GM21423 (cell line): ENCODE data around the gene NEK10.
"Not testable (repeated sequence)": the region's sequence is repeated elsewhere in the genome, so short reads cannot be mapped to it uniquely, and the experiment has no call there.

Experiments used
- ATAC-seq: cut with Tn5 transposase; IDR thresholded peaks from one replicate; pipeline ENCODE4 v1.9.1; 2021; ENCODE audit warnings: mild to moderate bottlenecking, moderate library complexity; ENCODE audit not compliant: unreplicated experiment

Gene NEK10

GRCh38 chr3:27317096-27317495 is 52.1 kb downstream of the NEK10 start:
- no peak for ATAC-seq

GRCh38 chr3:27315003-27315402 is 54.2 kb downstream of the NEK10 start:
- ATAC-seq: no peak

DNA sequence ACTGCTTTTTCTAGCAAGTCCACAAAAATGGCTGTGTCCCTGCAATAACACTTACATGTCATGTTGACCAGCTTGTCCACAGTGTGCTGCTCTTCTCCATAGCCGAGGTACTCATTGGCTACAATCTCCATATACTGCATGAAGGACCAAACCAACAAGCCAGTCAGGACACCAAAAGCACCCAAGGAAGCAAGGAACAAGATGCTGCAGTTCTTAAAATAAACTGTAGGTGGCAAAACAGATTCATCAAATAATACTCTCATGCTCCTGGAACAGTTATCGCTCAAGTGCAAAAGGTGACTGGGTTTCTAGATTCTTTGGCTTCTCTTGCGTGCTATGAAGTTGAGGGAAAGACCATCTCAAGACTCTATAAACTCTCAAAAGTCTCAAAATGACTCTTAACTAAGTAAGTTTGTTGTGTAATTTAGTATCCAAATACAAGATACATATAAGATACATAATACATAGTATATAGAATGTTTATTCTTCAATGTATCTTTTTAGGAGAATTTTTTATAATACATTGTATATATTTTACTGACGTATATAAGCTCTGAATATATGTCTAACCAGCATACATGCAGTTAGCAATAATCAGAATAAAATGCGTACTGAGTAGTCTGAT is 57.0 kb downstream of the NEK10 start:
- peak; percentile 92 for ATAC-seq

GRCh38 chr3:27311400-27311799 is 57.8 kb downstream of the NEK10 start:
- no peak for ATAC-seq

- no peak for ATAC-seq
These were observed 58.5 kb downstream of the NEK10 start for GRCh38 chr3:27310688-27311087.

- no peak for ATAC-seq
These were observed 61.6 kb downstream of the NEK10 start for GRCh38 chr3:27307566-27307965.

DNA sequence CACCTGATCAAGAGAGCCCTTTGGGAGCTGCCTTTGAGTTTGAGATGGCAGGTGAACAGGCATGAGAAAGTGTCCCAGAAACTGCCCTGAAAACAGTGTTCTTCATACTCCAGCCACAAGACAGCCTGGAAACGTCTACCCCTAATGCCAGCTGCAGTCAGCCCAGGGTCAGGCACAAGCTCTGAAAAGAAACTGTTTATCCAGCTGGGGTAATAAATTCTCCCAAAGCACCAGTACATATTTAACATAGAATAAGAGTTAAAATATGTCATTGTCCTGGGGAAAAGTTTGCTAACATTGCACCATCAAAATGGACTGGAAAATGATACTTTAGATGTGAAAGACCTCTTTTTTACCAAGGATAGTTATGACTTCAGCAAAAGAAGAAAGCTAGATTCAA is 66.3 kb downstream of the NEK10 start:
- ATAC-seq: no peak

GRCh38 chr3:27298981-27299380 is 70.2 kb downstream of the NEK10 start:
- ATAC-seq: not testable (repeated sequence)

GRCh38 chr3:27293939-27294338 is 75.2 kb downstream of the NEK10 start:
- no peak for ATAC-seq

- no peak for ATAC-seq
These were observed 78.4 kb downstream of the NEK10 start for GRCh38 chr3:27290760-27291159.

DNA sequence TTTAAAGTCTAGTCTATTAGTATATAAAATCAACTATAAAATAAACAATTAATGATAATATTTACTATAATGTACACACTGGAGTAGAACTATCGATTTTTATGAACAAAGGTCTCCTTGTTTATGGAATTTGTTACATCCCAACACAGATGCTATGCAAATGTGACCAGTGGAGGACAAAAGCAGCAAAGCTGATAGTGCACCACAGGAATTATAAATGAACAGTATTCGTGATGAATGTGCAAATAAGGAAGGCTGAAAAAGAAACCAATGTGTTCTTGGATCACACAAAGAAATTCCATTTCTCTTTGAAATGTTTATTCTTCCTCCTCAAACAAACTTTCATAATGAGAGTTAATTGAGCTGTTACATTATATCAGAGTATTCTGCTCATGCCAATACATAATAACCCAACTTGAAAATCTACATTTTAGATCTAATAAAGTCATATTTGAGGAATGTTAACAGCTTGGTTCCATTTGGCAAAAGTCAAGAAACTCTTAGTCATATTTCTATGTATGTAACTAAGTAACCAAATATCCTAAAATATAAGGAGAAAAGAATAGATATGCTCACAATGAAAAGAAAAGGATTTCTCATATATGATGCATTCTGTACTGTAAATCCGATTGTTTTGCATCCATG is 79.3 kb downstream of the NEK10 start:
- ATAC-seq: no peak

DNA sequence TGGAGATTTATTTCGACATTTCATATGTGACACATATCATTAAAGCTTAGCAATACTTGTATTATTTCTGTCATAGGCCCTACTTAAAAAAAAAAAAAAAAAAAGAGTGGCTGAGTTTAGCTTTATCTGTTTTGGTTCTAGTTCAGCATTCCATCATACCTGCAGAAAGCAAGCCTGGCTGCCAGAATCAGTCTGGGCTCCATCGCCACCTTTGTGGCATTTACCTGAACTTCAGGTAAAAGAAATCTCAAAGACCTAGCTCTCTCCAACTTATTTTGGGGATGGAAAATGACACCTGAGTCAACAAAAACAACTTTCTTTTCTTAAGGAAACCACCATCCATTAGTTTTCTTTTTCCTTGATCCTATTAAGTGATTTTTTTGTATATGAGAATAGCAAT is 82.1 kb downstream of the NEK10 start:
- ATAC-seq: no peak

DNA sequence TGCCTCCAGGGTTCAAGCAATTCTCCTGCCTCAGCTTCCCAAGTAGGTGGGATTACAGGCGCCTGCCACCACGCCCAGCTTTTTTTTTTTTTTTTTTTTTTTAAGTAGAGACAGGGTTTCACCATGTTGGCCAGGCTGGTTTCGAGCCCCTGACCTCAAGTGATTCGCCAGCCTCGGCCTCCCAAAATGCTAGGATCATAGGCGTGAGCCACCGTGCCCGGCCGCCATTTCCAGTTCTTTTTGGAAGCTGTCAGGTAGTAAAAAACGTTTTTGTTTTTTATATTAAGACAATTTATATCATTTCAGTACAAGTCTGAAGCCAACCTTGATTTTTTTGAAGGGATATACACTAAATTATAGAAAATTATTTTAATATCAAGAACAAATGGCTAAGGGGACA is 82.7 kb downstream of the NEK10 start:
- ATAC-seq: not testable (repeated sequence)

DNA sequence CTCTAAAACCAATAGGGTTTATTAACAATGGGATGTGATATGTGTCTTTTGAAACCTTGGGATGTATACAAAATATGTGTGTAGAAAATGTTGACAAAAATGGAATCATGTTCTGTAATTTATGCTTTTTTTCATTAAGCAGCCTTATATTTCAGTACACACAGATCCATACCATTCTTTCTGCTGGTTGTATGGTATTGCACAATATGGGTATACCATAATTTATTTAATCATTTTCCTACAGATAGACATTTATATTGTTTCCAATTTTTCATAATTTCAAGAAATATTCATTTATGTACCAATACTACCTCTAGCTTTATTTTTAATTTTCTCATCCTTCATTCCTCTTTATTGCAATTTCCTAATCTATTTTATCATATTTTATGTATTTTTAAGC is 83.5 kb downstream of the NEK10 start:
- no peak for ATAC-seq

GRCh38 chr3:27281671-27282150 is 87.5 kb downstream of the NEK10 start:
- no peak for ATAC-seq

- ATAC-seq: no peak
These were observed 90.1 kb downstream of the NEK10 start for GRCh38 chr3:27279123-27279522.

GRCh38 chr3:27278383-27279055 is 90.7 kb downstream of the NEK10 start:
- ATAC-seq: no peak

DNA sequence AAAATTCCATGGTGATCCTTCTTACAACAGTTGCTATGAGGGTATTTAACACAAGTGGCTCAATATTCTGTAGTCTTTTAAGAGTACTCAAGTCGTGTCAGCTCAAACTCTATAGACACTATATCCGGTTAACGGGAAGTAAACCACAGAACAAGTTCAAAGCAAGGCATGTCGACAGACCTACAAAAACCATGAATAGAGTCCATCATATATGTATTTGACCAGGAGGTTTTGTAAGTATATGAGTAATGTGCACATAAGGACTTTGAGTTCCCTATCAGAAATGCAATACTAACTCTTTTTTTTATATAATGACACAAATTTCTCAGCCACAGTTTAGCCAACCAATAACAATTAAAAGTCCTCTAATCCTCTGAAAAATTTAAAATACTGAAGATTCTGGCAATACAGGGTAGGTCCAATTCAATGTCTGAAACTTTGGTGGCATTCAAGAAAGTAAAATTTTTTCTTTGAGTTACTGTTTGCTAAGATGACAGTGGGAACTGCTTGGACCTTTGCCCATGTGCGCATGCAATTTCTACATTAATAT is 93.7 kb downstream of the NEK10 start:
- no peak for ATAC-seq

- no peak for ATAC-seq
These were observed 97.3 kb downstream of the NEK10 start for GRCh38 chr3:27271890-27272289.

- ATAC-seq: no peak
These were observed 114.3 kb downstream of the NEK10 start for GRCh38 chr3:27254896-27255295.

GRCh38 chr3:27253831-27254230 is 115.4 kb downstream of the NEK10 start:
- peak; percentile 90 for ATAC-seq

DNA sequence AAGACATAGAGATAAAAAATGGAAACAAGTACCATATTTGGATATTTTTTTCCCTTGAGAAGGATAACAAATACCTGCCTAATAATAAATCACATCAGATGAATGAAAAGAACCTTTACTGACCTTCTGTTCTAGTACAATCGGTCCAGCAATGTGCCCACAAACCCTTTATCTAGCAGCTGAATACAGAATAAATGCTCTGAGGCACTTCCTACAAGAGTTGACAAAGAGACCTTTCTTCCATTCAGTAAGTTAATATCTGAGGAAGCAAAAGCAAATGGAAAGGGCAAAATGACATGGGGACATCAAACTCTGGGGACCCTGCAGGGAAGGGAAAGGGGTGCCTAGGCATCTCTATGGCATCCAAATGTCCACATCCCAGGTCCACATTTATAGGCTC is 115.8 kb downstream of the NEK10 start:
- no peak for ATAC-seq
